GM04503 (cell line): ENCODE data around the gene ADORA2A.

Experiments used
- DNase-seq: peaks from one replicate; pipeline ENCODE4 v3.0.0-alpha.2; 2012; ENCODE audit warnings: low read depth

Gene ADORA2A

DNA sequence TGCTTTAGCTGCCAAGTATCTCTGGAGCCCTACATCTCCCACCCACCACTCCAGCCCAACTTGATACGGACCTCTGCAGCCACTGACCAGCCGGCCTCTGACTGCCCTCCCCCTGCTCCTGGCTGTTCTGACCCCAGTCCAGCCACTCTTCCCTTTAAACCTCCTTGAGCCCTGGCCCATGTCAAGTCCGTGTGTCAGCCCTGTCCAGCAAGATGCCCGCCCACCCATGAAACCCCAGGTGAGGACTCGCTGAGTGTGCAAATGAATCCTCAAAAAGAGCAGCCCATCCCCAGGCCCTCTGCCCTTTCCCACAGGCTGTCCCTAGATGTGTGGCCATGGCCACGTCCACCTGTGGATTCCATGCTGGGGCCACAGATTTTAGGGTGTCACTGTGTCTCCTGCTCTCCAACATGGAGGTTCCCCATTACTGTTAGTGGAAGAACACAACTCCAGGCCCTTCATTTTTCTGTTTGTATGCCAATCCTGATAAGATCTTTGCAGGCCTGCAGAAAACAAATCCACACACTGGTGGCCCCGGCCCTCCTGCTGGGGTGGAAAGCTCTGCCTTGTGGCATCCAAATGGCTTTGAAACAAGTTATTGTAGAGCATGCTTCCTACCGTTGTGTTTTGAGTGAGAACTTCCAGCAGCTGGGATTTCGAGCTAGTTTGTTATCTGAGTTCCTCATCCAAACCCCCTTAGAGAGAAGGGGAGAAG is 22.7 kb upstream of the ADORA2A start:
- DNase-seq: no peak

DNA sequence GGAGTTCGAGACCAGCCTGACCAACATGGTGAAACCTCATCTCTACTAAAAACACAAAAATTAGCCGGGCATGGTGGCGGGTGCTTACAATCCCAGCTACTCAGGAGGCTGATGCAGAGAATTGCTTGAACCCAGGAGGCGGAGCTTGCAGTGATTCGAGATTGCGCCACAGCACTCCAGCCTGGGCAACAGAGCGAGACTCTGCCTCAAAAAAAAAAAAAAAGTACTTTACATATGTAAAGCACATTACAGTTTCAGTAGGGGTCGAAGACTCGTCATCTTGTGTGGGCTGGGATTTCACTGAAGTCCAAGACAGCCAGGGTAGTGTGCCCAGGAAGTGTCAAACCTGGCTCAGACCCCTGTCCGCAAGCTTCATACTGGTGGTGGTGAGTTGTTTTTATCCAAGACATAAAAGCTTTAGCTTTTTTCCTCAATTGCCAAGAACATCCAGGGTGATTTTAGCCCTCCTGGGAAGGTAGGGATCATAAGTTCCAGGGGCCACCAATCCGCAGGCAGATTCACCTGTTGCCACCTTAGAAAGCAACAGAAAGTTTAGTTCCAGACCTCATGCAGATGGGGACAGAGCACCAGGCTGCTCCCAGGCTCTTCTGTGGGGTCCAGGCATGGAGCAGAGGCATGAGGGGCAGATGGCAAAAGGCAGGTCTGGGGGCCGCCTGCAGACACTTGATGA is 21.6 kb upstream of the ADORA2A start:
- no peak for DNase-seq

DNA sequence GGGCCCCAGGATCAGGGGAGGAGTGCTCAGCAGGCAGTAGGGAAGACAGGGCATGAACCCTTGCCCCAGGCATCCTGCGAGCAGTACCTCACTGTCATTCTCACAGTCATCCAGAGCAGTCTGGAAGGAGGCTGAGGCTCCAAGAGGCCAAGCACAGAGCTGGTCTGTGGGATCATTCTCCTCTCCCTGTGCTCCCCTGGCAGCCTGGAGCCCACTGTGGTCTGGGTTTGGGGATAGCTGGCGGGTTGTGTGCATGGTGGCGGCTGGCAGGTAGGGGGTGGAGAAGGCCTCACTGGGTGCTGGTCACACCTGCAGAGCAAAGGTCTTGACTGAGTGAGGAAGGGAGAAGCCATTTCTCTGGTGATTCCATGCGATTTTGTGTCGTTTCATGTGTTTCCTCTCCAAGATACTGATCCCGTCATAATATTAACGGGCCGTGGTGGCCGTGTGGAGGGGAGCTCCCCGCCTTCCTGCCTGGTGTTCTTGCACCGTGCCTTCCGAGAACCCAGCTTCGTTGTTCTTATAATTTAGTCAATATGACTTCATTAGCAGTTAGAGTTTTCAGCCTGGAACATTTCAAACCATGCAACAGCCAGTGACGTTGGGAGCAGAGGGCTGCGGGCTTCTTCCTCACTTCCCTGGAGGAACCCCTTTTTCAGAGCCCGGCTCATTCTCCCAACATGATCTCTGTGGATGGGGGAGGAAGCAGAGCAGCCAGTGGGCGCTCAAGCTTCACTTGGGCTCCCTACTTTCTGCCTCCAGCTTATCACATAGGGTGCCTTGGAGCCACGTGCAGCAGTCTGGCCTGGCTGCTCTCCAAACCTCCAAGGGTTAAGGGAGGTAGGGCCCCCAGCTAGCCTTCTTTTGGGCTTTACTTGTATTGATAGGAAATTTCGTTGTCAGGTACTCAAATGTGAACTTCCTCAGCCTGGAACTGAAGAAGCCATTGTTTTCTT is 20.8 kb upstream of the ADORA2A start:
- no peak for DNase-seq

DNA sequence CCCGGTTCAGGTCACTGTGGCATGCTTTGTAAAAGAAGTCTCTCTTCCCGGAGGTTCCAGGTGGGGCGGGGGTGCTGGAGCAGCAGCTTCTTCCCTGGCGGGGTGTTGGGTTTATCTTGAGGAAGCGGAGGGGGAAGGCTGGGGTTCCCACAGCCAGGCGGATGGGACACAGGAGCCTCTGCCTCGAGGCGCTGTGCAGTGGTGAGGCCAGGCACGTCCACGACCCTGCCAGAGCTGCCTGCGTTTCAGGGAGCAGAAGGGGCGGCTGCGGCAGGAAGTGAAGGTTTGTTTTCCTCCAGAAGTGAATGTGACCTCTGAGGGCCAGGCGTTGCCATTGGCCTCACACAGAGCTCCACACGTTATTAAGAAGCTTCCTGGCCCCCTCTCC is 20.1 kb upstream of the ADORA2A start:
- no peak for DNase-seq

DNA sequence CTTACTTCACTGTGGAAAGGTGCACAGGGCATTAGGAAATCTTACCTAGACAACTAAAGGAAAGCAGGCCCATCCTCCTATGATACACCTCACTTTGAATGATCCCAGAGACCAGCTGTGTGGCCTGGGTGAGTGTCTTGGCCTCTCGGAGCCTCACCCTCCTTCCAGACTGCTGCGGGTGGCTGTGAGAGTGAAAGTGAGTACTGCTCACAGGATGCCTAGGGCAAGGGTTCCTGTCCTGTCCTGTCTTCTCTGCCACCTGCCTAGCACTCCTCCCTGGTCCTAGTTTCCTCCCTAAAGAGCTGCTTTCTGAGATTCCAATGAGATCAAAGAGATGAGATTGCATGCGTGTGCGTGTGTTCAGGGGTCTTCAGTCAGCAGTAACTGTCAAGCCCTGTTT is 19.5 kb upstream of the ADORA2A start:
- no peak for DNase-seq

DNA sequence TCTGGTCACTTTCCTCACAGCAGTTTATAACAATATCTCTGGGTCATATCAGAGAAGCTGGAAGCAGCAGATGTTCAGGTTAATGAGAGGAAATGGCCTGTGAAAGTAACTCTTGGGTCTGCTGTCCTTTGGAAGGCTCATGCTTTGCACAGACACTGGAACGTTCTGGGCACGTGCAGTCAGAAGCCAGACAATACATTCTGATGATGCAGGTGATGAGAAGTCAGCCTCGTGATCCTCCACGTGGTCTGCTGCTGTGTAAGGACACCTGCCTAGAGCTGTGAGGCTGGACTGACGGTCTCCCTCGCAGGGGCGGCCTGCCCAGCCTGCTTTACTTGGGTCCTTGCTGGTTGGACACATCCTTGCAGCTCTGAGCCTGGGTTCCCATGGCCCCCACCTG is 18.8 kb upstream of the ADORA2A start:
- no peak for DNase-seq

DNA sequence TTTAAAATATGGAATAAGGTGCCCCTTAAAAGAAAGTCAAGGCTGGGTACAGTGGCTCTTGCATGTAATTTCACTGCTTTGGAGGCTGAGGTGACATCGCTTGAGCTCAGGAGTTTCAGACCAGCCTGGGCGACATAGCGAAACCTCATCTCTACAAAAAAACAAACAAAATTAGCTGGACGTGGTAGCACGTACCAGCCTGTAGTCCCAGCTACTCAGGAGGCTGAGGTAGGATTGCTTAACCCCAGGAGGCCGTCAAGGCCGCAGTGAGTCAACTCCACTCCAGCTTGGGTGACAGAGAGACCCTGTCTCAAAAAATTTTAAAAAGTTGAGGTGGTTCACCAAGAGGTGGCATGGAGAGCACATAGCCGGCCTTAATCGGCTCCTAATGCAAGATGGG is 17.7 kb upstream of the ADORA2A start:
- DNase-seq: no peak

DNA sequence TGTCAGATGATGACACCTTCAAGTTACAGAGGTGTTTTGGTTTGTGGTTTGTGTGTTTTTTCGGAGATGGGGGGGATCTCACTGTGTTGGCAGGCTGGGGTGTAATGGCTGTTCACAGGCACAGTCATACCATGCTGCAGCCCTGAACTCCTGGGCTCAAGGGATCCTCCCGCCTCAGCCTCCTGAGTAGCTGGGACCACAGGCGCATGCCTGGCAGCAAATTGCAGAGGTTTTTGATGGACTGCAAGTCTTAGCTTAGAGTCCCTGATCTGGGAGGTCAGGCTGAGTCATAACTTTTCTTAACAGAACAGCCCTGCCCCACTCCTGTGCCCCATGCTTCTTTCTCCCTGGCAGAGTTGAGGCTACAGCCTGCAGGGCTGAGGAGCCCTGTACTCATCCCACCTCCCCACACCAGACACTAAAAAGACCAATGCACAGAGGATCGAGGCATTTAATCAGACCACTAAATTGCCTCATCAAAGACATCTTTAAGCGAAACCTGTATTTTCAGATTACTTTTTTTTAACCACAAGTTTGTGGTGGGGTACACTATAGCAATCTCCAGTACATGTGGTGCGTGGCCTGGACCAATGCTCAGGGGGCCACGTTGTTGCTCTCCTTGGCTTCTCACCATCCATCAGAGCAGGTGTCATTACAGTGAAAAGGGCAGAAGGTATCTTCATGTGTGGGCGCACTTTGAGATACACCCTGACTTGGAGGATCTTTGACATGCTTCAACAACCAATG is 17.1 kb upstream of the ADORA2A start:
- no peak for DNase-seq

DNA sequence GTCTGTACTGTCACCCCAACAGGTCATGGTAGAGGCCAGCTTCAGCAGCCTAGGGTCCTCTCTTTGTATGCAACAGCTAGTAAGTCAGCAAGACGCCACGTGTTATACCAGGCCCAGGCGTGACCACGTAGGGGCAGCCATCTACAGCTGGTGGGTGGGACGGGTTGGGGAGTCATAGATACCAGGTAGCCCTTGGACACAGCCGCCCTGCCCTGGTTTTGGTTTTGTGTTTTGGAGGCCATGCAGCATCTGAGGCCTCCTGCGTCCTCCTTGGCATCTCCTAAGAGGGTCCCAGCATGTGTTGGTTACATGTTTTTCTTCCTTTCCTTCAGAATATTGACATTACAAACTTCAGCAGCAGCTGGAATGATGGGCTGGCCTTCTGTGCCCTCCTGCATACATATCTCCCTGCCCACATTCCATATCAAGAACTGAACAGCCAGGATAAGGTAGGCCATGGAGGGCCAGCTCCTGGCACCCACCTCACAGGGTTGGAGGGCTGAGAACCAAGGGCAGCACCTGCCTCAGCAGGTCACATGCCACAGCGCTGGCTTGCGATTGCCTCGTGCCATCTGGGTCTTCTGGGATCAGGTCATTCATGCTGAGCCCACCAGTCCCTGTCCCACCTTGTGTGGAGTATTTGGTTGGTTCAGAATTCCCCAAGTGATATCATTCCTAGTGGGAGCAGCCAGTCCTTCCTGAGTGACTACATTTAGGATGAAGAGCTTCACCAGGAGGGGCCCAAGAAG is 16.0 kb upstream of the ADORA2A start:
- DNase-seq: no peak

DNA sequence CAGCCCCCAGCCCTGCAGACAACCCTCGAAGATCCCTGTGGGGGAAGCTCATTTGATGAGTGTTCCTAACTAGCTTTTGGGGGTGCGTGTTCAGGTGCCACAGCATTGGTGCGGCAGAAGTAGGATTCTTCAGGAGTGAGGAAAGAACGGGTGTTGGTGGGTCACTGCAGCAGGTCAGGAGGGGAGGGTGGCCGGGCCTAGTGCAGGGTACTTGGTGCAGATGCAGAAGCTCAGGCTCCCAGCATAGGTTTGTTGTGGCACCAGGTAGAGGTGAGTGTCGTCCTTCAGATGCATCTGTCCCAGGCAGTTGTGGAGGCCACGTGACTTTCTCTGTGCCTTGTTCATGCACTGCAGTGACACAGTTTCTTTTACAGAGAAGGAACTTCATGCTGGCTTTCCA is 15.1 kb upstream of the ADORA2A start:
- no peak for DNase-seq

DNA sequence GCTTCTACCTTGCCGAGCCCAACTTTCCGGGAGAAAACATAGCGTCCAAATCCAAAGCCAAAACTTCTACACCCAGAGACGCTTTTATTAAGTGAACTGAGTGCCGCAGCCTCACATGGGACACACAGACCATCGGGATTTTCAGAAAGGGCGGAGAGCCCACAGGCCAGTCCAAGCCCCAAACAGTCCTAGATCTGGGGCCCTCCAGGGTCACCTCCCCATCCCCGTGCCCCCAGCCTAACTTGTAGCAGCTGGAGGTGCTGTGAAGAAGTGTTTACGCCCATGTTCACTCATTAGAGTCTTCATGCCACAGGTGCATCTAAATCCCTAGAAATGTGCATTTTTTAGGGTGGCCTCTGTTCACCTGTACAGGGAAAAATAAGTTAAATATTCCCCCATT is 14.1 kb upstream of the ADORA2A start:
- no peak for DNase-seq

DNA sequence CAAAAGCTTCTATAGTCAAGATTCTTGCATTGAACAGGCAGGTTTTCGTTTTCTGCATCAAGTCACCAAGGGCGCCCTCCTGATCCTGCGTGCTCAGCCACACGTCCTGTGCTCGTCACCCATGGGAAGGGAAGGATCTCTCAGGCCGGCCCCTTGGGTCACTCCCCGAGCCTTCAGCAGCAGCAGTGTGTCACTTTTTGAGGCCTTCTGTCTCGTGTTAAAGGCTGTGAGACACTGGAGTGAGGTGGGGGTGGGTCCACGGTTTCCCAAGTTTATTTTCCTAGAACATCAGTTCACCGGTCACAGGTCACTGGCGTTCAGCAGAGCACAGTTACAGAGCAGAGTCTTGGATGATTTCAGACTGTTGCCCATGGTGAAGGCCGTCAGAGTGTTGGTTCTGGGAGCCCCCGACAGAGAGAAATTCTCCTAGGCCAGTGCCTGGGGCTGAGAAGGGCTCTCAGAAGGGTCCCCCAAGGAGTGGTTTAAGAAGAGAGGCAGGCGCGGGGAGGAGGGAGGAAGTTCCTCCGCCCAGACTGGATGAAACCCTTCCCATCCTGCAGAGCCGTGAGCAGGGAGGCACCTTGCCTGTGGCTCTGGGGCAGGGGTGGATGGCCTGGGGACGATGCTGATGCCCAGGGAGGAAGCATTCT is 13.5 kb upstream of the ADORA2A start:
- no peak for DNase-seq

DNA sequence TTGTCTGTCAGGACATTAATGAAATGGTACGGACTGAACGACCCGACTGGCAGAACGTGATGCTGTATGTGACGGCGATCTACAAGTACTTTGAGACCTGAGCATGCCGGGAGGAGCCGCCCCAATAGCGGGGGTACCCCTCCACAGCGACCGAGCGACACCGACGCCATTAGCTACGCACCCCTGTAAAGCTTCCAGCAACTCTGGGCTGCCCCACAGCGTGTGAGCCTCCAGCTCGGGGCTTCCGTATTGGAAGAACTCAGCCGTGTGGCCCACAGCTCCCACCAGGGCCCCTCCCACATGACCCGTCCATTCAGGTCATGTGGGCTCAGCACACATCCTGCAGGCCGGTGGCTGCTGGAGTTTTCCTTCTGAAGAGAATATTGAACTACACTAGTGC is 12.9 kb upstream of the ADORA2A start:
- DNase-seq: no peak

DNA sequence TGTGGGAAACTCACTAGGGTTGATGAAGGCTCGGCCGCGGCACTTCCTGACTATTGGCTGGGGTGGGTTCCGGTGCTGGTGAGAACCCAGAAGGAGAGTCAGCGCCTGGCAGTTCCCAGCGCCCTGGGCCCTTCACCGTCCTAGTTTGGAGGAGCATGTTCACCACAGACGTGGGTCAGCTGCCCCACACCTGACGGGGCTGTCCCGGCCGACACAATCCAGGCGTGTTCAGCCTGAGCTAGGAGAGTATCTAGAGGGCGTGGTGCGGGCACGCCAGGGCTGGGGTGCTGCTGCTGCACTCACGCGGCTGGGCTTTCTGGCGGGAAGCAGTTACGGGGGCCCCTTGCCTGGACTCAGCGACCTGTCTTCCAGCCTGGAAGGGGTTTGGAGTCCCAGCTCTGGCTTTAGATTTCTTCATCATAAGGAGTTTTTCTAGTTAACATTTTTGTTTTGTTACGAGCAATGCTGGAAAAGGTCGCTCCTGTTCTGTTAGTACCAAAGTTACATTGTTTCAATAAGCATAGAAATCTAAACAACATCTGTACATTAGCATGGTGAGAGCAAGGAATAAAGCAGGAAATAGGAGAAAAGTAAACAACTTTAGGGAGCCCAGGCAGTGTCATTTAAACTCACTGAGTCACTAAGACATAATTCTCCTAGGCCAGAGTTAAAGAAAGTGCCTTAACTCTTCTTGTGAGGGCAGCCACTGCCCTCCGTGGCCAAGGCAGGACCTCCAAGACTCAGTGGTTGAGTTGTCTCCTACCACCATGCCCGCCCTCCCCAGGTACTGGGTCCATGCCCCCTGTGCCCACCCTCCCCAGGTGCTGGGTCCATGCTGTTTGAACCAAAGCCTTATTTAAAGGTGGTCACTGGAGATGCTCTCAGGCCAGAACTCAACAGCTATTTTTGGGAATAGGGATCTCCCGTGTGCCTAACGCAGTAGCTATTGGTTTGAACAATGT is 12.1 kb upstream of the ADORA2A start:
- DNase-seq: no peak

DNA sequence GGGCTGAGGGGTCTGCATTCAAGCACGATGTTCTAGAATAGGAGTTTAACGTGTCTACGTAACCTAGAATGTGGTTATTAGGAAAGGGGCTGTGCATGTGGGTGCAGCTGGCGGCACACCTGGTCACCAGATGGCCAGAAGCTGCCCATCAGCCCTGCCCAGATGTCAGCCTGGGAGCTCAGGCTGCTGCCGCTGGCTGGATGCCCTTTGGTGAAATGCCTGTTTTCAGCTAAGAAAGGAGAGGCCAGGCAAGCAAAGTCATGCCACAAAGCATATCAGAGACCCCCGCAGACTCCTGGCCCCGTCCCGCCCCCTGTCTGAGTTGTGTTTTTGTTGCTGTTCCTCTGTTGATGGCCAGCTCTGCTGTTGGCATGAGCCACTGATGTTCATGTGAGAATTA is 11.3 kb upstream of the ADORA2A start:
- DNase-seq: no peak

DNA sequence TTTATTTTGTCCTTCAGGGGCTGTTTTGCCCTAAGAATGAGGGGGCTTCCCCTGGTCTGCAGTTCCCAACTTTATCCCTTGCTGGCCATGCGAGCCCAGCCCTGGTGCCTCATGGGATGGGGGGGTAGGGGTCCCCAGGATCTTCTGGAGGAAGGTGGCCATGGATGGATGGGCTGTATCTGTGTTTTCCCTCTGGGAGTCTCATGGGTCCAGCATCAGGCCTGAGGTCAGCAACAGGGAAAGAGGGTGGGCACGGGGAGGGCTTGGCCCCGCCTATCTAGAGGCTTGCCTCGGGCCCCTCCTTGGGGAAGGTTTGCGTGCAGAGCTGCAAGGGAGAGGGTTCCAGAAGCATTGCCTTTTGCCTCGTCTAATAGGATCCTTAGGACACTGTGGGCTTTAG is 10.8 kb upstream of the ADORA2A start:
- no peak for DNase-seq

DNA sequence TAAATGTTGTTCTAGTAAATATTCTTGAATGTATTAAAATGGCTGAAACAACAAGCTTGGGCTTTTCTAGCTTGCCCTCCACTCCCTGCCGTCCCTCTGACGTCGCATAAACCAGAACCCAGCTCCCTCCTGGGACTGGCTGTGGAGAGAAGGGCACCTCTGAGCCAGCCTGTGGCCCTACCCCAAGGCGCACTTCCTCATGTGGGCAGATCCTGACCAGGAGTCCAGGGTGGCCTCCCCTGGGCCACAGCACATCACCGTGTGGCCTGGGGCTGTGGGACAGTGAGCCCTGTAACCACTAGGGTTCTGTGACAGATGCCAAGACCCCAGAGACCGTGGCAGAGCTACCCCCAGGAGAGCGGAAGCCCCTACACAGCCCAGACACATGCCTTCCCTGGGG is 10.2 kb upstream of the ADORA2A start:
- DNase-seq: no peak

DNA sequence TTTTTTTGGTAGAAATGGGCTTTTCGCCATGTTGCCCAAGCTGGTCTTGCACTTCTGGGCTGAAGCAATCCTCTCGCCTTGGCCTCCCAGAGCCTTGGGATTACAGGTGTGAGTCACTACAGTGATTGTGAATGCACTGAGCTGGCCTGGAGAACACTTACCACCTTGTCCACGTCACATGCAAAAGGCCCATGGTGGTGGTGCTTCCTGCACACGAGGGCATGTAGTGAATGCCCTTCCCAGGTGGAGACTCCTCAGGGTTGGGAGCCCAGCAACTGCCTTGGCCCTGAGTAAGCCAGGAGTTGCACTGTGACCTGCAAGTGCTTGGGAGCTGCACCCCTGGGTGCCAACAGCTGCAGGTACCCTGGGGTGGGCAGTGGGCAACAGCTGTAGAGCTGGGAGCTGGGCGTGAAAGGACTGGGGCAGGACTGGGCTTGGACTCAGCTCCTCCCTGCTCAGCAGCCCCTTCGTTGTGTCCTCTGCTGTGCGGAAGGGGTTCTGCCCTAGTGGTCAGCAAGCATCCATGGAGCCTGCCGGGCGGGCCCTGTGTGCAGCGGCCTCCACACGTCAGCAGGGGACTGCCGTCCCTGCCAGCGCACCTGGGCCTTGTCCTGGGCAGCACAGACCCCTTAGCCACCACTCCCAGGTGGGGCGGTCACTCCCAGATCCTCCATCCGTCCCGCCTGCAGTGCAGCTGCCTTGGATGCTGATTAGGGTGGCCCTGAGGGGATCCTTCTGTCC is 9.3 kb upstream of the ADORA2A start:
- DNase-seq: no peak
